Left renal cortex interstitium (tissue), 4 donors: Measurements from ENCODE around the gene OTOG. TPM values are rescaled to one million over a fixed set of nuclear protein-coding genes. Genes with fewer than 3 reads are reported as not detected.

ENCODE experiments used
- DNase-seq, 4 donors: peaks; one replicate each; pipeline ENCODE4 v3.0.0-alpha.2; 2013; ENCODE audit warnings: low read depth in 4 of 4, low spot score in 2 of 4, missing footprints in 1 of 4
- polyA plus RNA-seq, 4 donors: library from polyadenylated mRNA; unstranded; fragments of 120-200 nt; gene quantifications; one replicate each; pipeline ENCODE4 v1.2.1, GENCODE V29; 2013; ENCODE audit not compliant: insufficient read length in 4 of 4

The OTOG gene
- polyA plus RNA-seq, 4 donors: 0.11 to 0.90 (median 0.24) TPM

DNA sequence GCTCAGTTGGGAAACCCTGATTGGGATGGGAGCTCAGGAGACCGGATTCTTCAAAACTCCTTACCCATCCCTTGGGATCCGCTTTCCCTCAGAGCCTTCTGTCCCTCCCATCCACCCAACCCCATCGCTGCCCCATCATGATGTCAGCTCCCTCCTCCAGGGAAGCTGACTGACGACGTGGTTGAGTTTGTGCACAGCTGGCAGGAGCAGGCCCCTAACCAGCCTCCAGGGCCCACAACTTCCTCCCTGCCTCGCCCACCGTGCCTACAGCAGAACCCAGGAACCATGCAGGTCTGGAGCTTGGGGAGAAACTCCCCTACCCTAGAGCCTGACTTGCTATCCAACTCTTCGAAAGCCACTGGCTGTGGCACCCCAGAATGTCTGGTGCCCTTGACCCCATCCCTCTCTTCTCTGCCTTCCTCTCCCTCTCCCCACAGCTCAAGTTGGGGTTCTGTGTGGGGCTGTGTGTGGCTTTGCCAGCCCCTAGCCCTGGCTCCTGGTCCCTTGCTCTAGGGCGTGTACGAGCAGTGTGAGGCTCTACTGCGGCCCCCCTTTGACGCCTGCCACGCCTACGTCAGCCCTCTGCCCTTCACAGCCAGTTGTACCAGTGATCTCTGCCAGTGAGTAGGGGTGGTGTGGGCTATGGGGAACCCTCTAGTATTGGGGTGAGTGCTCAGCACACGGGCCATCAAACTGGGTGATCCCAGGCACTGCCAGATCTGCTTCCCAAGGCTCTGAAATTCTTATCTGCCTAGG is 11.1 kb downstream of the OTOG start:
- DNase-seq: no peak

DNA sequence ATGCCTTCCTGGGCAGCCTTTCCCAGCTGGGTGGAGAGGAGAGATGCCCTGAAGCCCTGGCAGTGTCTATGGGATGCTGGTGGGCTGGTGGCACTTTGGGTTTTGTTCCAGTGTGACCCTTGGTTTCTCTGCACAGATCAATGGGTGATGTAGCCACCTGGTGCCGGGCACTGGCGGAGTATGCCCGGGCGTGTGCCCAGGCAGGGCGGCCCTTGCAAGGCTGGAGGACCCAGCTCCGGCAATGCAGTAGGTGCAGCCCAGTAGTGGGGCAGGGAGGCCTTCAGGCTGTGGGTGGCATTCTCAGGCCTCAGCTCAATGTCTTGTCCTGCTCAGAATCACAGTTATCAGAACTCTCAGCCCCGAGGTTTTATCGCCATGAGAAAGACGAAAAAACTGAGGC is 11.9 kb downstream of the OTOG start:
- no peak for DNase-seq

DNA sequence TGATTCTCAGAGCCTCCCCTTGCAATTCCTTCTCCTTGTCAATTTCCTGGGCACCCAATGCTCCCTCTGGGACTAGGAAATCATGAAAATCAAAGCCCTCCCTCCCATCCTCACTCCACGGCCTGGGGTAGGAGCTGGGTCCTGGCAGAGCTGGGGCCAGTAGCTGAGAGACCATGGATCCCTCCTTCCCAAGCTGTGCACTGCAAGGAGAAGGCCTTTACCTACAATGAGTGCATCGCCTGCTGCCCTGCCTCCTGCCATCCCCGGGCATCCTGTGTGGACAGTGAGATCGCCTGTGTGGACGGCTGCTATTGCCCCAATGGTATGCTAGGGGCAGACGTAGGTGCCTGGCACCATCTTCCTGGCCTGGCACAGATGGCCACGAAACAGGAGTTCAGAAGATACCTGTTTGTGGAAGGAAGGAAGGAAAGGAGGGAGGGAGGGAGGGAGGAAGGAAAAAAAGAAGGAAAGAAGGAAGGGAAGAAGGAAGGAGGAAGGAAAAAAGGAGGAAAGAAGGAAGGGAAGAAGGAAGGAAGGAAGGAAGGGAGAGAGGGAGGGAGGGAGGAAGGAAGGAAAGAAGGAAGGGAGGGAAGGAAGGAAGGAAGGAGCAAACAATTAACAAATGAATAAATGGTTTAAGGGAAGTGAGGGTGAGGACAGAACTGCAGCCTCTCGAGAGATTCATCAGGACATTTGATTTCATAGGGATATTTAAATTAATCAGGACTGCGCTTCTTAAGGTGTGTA is 12.5 kb downstream of the OTOG start:
- no peak for DNase-seq

DNA sequence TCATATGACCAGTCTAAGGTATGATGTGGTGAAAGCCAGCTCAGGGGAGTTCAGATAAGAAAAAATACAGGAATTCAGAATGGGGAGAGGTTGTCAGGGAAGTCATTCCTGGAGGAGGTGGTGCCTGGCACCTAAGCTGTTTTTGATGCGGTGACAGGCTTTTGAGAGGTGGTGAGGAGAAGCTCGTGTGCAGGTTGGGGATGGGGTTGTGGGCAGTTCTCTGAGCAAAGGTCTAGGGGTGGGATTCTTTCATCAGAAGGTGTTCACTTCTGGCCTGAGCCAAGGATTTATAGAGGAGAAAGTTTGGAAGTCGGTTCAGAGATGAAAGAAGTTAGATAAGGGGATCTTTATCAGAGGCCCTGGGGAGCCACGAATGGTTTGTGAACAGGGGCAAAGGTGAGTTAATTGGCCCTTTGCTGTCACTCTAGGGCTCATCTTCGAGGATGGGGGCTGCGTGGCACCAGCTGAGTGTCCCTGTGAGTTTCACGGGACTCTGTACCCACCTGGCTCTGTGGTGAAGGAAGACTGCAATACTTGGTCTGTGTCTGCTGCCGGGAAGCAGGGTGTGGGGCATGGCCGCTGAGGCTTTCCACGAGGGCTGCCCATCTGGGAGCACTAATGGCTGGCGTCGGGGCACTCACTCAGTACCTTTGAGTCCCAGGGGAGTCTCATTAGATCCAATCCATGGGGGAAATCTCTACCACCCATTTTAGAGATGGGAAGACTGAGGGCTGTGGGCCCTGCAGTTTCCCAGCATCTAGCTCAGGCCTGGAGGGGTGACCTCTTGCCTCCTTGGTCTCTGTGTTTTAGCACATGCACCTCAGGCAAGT is 13.4 kb downstream of the OTOG start:
- no peak for DNase-seq

DNA sequence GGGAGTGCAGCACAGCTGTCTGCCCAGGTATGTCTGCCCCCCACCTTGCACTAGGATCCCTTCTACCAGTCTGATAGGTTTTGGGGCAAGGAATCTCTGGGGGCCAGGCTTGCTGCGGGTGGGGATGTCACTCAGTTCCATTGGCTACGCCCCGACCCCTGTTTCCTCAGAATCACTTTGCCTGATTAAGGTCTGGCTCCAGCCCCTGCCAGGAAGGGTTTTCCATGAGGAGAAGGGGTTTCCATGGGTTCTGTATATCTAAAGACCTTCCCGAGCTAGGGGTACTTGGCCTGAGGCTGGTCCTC is 14.0 kb downstream of the OTOG start:
- no peak for DNase-seq

DNA sequence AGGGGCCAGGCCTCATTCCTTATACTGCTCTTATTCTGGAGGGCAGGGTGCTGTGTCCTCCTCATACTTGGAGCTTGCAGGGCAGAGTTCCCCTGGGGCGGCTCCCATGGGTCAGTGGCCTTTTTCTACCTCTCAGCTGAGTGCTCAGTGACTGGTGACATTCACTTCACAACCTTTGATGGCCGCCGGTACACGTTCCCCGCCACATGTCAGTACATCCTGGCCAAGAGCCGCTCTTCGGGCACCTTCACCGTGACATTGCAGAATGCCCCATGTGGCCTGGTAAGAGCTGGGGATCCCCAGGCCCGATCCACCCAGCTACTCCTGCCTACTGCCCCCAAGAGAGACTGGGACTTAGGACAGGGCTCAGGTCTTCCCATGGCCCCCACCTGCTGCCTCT is 14.5 kb downstream of the OTOG start:
- DNase-seq: no peak

DNA sequence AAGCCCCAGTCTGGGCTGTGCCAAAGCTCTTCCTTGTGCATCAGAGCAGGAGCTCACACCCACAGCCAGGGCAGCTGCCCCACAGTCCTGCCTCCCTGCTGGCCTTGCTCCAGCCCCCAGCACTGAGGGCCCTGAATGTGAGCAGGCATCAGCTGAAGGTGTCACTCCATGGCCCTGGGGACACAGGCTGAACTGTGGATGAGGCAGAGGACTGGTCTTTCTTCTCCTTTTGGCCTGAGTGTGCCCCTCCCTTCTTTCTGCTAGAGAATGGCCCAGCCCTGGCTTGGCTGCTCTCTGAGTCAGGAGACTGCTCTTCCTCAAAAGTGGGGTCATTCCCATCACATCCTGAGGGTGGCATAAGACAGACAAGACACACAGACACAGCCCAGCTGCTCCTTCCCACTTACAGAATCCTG is 16.2 kb downstream of the OTOG start:
- no peak for DNase-seq

DNA sequence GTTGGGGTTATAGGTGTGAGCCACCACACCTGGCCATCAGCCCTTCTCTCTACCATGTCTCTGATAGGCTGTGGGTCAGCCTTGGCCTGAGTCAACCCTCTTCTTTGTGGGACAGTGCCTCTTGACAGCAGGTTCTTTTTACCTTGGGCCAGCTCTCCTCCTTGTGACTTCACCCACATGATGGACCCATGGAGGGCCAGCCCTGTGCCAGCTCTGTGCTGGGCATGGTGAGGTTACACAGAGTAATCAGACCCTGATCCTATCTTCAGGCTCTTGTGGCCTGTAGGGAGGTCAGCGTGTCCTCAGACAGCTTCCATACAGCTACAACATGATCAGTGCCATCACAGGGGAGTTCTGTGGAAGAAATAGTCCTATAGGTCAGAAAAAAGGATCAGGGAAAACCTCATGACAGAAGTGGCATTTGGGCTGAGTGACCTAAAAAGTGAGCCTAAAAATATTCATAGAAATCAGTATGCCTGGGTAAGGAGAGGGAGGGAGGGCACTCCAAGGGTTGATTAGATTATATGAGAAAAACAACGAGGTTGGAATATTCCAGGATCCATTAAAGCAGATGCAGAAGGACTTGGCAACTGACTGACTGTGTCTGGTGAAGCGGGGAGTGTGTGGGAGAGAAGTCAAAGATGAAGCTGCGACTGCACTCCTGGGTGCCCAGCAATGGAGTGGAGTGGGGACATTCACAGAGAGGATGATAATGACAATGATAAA is 17.1 kb downstream of the OTOG start:
- DNase-seq: no peak

DNA sequence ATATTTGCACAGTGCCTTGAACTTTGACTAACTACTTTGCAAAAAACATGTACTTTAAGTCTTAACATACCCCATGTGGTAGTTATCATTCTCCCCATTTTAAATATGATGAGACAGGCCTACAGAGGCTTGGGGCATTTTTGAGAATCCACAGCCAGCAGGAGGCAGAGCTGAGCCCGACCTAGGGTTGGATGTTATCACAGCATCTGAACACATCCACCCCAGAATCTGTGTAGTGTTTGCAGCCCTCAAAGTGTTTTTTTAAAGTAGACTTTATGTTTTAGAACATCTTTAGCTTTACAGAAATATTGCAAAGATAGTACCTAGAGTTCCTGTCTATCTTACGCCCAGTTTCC is 17.6 kb downstream of the OTOG start:
- DNase-seq: no peak

DNA sequence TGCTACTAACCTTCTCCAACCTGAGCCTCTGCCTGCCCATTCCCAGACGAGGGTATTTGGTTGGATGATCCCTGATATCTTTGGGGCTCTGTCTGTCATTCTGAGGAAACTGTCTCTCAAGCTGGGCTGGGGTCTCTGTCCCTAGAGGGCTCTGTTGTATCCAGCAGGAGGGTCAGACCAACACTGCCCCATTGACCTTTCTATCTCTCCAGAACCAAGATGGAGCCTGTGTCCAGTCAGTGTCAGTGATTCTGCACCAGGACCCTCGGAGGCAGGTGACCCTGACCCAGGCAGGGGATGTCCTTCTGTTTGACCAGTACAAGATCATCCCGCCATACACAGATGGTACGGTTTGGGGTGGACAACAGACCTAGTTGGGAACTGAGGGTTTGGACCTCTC is 21.9 kb downstream of the OTOG start:
- DNase-seq: no peak

DNA sequence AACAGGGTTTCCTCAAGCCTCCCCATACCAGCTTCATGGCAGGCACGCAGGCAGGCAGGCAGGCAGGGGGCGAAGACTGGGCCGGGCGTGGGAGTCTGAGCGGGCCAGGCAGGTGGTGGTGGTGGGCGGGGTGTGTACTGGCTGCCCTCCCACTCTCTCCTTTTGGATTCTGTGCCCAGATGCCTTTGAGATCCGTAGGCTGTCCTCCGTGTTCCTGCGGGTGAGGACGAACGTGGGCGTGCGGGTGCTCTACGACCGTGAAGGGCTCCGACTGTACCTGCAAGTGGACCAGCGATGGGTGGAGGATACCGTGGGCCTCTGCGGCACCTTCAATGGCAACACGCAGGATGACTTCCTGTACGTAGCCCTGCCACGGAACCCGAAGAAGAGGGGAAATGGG is 23.0 kb downstream of the OTOG start:
- DNase-seq: no peak

DNA sequence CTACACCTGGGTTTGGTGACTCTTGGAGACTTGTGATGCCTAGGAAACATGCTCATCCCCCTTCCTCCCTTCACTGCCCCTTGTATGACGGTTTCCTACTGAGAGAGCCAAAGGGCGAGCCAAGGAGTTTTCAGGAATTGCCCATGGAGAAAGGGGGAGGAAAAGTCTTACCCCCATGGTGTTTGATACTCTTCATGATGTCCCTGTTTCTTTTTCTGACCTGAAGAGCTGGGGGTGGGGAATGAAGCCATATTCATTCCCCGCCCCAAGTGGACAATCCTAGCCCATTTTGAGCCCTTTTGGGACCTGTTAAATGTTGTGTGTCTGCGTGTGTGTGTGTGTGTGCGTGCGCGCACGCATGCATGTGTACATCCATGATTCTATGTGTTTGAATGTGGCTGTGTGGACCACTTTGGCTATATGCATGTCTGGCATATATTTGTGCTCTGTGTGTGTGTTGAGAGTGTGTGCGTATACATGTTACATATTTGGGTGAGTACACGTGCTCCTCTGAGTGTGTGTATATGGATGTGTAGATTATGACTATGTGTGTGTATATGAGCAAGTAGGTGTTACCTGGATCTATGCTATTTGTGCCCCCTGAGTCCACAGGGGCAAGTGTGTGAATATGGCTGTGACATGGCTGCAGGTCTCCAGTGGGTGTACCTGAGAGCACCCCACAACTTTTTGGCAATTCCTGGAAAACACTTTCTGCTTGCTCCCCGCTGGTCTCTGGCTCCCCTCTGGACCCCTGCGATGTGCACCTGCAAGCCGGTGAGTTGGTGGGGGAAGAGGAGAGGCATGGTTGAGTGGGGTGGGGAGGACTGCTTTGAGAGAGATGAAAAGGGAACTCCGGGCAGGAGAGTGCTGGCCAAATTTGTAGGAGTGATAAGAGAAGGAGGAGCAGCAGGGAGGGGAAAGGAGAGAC is 24.6 kb downstream of the OTOG start:
- no peak for DNase-seq

DNA sequence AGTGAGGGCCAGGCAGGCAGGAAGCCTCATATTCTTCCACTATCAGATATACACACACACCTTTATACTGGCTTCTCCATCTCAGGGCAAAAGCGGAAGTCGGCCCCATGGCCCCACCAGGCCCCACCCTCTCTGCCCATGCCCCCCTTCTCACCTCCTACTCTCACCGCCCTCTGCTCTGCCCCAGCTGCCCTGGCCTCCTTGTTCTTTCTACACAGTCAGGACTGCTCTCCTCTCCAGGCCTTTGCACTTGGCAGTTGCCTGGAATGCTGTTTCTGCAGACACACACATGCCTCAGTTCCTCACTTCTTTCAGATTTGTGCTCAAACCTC is 25.3 kb downstream of the OTOG start:
- DNase-seq: no peak

DNA sequence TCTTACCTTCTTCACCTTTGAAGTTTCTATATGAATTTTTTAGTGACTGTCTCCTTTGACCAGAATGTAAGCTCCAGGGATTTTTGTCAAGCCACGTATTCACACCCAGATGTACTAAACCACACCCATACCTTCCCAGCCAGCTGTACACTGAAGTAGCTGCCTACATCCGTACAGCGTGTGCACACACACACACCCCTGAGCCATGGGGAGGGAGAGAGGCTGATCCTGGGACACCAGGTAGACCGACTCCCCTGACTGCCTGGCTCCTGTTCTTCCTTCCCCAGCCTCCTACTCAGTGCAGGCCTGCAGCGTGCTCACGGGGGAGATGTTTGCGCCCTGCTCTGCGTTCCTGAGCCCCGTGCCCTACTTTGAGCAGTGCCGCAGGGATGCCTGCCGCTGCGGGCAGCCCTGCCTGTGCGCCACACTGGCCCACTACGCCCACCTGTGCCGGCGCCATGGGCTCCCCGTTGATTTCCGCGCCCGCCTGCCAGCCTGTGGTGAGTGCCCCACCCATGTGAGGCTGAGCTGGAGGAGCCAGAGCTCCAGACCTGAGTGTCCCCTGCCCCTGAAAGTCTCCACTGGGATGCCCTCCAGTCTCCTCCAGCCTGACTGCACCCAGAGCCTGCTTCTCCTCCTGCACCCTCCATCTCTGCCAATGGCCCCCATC is 25.9 kb downstream of the OTOG start:
- no peak for DNase-seq

DNA sequence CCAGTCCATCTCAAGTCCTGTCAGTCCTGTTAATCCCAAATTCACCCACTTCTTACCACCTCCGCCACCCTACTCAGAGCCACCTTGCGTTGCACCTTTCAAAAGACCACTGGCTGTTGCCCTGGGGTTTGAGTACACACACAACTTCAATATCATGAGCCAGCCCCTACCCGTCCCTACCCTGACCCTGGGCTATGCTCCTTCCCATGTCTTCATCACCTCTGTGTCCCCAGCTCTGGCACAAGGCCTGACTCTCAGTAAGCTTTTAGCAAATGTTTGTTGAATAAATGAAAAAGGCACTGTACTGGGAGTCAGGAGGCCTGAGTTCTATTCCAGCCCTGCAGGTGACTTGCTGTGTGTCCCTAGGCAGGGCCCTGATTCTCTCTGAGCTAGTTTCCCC is 26.5 kb downstream of the OTOG start:
- no peak for DNase-seq

DNA sequence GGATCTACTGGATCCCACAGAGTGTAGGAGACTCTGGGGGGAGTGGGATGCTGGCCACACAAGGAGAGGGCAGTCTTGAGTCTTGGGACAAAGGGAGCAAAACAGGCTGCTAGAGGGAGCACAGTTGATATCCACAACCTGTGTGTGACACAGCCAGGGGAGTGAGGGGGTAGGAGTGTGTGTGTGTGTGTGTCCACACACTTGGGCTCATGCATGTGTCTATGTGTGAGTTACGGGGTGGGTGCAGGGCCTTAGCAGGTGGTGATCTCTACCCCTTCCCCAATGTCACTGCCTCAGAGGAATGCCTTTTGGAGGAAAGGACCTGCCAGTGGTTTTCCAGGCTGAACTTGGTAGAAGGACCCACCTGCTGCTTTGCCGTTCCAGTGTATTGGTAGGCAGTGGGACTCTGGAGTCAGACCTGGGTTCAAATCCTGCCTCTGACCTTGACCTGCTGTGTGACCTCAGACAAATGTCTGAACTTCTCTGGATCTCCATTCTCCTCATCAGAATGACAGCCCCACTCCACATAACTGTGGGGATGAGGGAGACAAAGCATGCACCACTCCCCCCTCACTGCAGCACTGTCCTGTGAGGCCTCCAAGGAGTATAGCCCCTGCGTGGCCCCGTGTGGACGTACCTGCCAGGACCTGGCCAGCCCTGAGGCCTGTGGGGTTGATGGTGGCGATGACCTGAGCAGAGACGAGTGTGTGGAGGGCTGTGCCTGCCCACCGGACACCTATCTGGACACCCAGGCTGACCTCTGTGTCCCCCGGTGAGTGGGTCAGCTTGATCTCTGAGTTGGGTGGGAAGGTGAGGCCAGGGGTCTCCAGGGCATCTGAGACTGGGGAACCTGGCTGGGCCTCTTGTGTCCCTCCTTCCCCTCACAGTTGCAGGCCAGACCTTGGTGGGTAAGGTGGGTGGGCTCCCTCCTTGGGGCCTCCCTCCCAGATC is 27.4 kb downstream of the OTOG start:
- DNase-seq: no peak

DNA sequence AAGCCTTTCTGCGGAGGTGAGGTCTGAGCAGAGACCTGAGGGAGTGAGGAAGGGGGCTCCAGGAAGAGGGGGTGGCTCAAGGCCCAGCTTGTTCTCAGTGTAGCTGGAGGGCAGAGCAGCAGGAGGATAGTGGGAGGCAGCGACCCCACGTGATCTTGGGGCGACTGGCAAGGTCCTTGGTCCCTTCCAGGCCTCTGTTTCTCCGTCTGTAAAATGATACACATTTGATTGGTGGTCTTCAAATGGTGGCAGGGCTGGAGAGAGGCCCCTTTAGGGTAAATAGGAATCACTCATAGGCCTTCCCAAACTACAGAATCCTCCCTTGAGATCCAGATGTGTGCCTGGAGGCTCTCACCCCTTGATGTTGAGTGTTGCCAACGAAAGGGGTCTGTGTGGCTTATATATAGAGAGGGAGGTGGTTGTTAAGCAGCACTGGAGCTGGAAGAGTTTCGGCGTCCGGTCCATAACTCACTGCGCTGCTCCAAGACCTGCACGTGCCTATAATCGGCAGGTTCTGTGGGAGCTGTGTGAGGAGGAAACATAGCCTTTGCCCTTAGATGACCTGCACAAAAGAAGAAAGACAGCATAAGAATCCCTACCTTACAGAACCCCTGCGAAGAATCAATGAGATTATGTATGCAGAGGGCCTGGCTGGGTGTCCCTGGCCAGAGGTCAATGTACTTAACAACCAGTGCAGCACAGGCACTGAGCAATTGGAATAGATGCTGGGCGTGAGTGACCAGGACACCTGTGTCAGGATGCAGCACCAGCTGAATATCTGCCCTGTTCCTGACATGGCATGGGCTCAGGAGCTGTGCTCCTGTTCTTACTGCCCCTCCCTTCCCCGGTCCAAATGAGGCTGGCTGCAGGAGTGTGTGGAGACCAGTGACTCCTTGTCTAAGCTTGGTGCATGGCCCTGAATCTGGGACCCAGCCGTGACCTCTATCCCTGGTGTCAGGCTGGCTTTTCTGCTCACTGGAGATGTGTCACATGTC is 28.7 kb downstream of the OTOG start:
- DNase-seq: no peak
